T-helper 9 cell (primary cell): ENCODE data around the gene PLXNA2.

Source experiments
- DNase-seq: peaks from one replicate; pipeline ENCODE4 v3.0.0-alpha.2; 2020

Gene PLXNA2

GRCh38 chr1:208175508-208175895 is 68.7 kb downstream of the PLXNA2 start:
- no peak for DNase-seq

DNA sequence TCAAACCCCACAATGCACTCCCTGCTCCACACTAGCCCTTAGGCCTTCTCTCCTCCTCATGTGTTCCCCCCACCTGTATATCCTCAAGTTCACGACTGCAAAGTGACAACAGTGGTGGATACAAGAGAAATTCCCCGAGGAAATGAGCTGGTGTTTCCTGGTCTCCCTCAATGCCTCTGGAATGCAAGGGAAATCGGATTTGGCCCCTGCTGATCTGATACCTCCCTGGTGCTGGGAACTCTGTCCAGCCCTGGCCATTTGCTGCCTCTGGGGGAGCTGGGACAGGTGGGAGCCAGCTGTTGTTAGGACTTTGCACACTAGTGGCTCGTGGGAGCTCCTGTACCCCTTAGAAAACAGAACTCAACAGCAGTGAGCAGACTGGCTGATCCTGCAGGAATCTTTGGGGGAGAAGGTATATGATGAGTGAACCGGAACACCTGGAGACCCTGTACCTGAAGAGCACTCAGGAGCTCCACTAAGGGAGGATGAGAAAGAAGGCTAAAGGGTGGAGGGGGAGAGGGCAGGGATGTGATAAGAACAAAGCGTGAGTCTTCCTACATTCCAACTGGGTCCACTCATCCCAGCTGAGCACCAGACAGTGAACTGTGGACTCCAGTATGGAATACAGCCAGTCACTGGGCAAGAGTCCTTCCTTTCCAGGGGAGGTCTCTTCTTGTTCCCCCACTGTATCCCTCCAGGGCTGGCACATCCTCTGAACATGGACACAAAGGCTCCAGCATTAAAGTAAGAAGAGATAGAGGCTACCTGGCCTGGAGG is 69.3 kb downstream of the PLXNA2 start:
- DNase-seq = no peak

- no peak for DNase-seq
Measured at GRCh38 chr1:208174200-208174599, 70.0 kb downstream of the PLXNA2 start.

- no peak for DNase-seq
Measured at GRCh38 chr1:208173749-208174148, 70.4 kb downstream of the PLXNA2 start.

DNA sequence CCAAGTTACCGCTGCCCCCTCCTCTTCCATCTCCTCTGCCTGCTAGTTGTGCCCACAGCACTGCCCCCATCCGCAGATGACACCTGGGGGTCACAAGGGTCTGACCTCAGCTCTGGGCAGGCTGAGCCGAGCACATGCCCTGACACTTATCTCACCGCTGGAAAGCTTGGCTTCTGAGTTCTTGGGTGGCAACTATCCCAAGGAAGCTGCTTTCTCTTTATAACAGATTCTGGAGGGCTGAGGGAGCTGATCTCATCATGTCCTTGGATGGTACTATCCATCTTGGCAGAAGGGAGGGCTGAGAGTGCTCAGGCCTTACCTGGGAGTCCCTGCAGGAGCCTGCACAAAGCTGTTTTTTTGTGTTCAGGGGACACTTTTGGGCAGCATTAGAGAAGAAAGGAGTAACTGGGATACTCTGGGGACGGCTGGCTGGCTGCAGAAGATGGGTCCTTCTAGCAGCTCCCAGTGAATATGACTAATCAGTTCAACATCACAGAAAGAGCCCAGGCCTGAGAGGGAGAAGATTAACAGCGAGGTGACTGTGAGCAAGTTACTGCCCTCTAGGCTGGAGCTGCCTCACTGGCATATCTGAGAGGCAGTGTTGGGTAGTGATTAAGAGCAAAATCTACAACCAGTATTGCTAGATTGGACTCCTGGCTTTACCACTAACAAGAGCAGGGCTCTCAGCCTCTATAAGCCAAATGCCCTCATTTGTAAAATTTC is 71.6 kb downstream of the PLXNA2 start:
- no peak for DNase-seq

GRCh38 chr1:208171616-208172422 is 72.4 kb downstream of the PLXNA2 start:
- no peak for DNase-seq

DNA sequence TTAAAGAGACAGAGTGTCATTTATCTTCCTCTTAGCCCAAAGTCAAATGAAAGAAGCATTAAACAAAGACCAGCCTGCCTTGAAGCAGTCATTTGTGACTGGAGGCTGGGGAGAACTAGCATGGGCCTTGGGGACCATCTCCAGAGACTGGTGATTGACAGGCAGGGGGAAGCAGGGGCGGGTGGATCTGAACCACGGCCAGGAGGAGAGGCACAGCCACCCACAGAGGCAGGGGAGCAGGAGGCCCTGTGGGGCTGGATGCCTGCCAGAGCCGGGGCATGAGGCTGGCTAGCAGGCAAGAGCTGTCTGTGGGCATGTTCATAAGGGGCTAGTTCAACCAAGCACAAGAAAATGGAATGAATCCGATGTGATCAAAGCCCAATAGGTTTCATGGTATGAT is 73.9 kb downstream of the PLXNA2 start:
- DNase-seq = no peak

- no peak for DNase-seq
Measured at GRCh38 chr1:208169081-208169879, 74.9 kb downstream of the PLXNA2 start.

- DNase-seq = no peak
Measured at GRCh38 chr1:208167261-208167869, 76.8 kb downstream of the PLXNA2 start.

GRCh38 chr1:208166340-208167138 is 77.6 kb downstream of the PLXNA2 start:
- DNase-seq = no peak

- no peak for DNase-seq
Measured at GRCh38 chr1:208165659-208166058, 78.5 kb downstream of the PLXNA2 start.

- no peak for DNase-seq
Measured at GRCh38 chr1:208164609-208165008, 79.6 kb downstream of the PLXNA2 start.

- DNase-seq = no peak
Measured at GRCh38 chr1:208163539-208163938, 80.6 kb downstream of the PLXNA2 start.

DNA sequence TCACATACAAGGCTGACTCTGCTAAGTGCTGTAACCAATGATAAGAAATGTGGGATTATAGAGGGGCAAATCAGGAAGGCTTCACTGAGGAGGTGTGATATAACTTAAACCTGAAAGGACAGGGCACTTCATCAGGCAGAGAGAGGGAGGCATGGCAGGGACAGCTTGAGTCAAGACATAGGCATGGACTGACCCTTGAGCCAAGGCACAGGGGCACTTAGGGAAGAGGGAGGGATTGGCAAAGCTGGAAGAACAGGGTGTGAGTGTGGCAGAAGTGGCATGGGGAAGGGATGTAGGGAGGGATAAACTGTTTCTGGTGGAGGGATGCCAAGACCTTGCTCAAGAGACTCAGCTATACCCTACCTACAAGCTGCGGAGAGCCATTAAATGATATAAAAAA is 81.3 kb downstream of the PLXNA2 start:
- DNase-seq = no peak

DNA sequence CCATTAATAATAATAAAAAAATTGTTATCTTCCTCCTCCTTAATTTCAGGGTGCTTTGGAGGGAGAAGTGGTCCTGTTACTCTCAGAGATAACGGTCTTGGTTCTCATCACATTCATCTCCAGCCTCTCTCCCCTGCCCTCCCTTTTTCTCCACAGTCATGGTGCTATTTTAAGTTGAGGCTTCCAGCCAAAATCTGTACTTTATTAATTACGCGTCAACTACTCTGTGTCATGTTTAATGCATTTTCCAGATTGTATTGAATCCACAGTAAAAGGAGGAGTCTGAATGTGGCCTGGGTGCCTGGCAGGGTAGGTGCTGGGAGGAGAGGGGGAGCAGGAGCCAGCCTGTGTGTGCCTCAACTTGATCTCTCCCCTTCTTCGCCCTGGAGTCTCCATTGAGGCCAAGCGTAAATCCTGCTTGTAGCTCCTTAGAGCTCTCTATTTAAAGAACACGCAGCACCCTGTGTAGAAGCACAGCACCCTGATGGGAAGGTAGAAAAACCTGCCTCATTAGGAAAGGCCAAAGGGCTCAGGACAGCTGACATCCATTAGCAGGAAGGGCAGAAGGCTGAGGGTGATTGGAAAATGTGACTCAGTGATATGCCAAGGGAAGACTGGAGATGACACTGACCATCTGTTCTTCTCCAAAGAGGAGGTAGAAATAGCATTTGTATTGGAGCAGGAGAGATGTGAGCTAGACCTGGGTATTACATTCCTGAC is 82.4 kb downstream of the PLXNA2 start:
- no peak for DNase-seq

DNA sequence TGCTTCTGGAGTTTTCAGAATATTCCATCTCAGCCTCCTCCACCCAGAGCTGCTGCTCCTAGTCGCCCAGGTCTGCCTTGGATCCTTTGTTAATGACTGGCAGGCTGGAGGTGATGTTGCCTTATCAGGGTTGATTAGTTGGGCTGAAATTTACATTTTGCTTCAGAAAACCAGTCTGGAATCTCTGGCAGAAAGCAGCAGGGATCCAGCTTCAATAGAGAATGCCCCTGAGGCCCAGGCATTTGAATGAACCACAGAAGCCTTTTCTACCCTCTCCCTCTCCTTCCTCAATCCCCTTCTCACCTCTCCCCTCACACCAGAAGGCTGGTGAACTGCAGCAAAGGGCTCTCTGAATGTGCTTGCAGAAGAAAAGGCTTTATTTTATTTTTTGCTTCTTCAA is 83.2 kb downstream of the PLXNA2 start:
- DNase-seq = no peak

DNA sequence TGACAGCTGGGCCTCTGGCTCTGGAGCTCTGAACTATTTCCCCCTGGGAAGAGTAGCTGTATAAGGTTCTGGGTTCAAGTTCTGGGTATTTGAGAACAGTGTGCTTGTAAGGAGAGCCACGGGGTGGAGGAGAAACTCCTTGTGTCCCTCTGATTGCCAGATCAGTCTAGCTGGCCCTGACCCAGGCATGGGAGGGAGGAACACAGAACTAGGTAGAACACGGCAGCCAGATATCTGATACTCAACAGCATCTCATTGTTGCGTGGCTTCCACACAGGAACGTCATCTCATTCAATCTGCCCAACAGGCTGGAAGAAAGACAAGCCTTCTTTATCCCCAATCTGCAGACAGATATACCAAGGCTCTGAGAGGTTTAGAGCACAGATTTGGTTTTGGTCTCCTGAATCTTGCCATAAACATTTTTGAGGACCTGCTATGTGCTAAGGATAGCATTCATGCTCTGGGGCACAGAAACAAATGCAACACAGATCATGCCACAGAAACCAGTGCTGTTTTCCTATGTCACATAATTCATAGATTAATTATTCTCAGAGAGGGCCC is 83.8 kb downstream of the PLXNA2 start:
- no peak for DNase-seq

DNA sequence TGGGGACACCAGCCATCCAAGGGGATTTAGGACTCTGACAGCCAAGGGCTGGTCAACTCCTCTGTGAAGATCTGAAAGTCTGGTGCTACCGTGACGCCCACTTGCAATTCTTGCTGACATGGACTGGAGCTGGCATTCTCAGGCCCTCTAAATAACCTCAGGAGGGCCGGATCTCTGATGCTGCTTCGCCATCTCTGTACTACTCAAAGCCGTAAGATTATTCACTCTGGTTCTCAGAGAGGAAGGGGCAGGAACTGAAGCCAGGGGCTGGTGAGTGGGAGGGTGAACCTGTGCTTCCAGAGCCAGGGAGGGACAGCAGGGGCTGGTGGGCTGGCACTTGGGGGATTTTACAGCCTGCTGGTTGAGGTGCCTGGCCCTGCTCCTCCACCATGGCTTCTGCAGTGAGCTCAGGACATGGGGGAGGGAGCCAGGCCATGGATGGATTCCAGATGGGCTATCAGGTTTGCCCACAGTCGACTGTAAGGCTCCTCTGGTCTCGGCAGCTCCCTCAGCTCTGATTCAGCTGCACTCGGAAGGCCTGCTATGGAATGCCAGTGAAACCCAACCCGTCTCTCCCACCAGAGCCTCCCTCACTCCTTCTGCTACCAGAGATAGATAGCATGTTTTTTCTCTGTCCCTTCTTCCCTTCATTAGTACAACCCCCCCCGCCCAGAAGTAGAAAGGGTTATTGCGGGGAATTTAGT is 84.5 kb downstream of the PLXNA2 start:
- no peak for DNase-seq
